Measurements from ENCODE around the gene GOT1.

The GOT1 gene

GRCh38 chr10:99425204-99425603 is 5.2 kb downstream of the GOT1 start:
- peaks cover 8 to 17% of the 10 kb centered on the region in 2 donors for H3K4me1 Mint-ChIP-seq
- no peak overlapping the region for H3K27ac Mint-ChIP-seq
- ATAC-seq (replicated peaks) (no peak), DNase-seq (no peak)
- peaks cover 25 to 34% of the 10 kb centered on the region in 2 donors for H3K36me3 Mint-ChIP-seq
- no peak overlapping the region for H3K4me3 Mint-ChIP-seq
- no peaks in the 10 kb centered on the region for H3K9me3 Mint-ChIP-seq
- no peaks in the 10 kb centered on the region for H3K27me3 Mint-ChIP-seq

GRCh38 chr10:99424656-99425055 is 5.8 kb downstream of the GOT1 start:
- Mint-ChIP-seq H3K4me1 (peaks cover 4 to 11% of the 10 kb centered on the region in 2 donors), H3K36me3 (peaks cover 26 to 39% of the 10 kb centered on the region in 2 donors), H3K27me3 (no peaks in the 10 kb centered on the region), H3K4me3 (no peak overlapping the region), H3K27ac (no peak overlapping the region), H3K9me3 (no peaks in the 10 kb centered on the region)
- no peak for ATAC-seq (replicated peaks)
- DNase-seq, result no peak

GRCh38 chr10:99422529-99423096 is 7.8 kb downstream of the GOT1 start:
- Mint-ChIP-seq H3K4me1 (no peaks in the 10 kb centered on the region), H3K27ac (no peak overlapping the region), H3K27me3 (no peaks in the 10 kb centered on the region), H3K36me3 (peaks cover 36 to 53% of the 10 kb centered on the region in 2 donors), H3K9me3 (no peaks in the 10 kb centered on the region), H3K4me3 (no peak overlapping the region)
- ATAC-seq (replicated peaks) (no peak), DNase-seq (no peak)

- no peak for DNase-seq
- Mint-ChIP-seq H3K9me3 (no peaks in the 10 kb centered on the region), H3K4me3 (no peak overlapping the region), H3K4me1 (peaks cover 2 to 3% of the 10 kb centered on the region in 2 donors), H3K27me3 (no peaks in the 10 kb centered on the region), H3K27ac (no peak overlapping the region), H3K36me3 (peaks cover 41 to 58% of the 10 kb centered on the region in 2 donors)
- ATAC-seq (replicated peaks), result no peak
Measured at GRCh38 chr10:99421233-99421739, 9.1 kb downstream of the GOT1 start.

GRCh38 chr10:99419688-99420087 is 10.7 kb downstream of the GOT1 start:
- ATAC-seq (replicated peaks) (no peak), DNase-seq (no peak)
- Mint-ChIP-seq H3K27ac (no peak overlapping the region), H3K27me3 (no peaks in the 10 kb centered on the region), H3K9me3 (peaks cover 0 to 3% of the 10 kb centered on the region in 2 donors), H3K4me3 (no peak overlapping the region), H3K4me1 (peaks cover 7 to 12% of the 10 kb centered on the region in 2 donors), H3K36me3 (peaks cover 41 to 60% of the 10 kb centered on the region in 2 donors)

GRCh38 chr10:99418910-99419624 is 11.4 kb downstream of the GOT1 start:
- Mint-ChIP-seq H3K9me3 (peaks cover 0 to 3% of the 10 kb centered on the region in 2 donors), H3K4me1 (peaks cover 7 to 18% of the 10 kb centered on the region in 2 donors), H3K27ac (no peak overlapping the region), H3K27me3 (no peaks in the 10 kb centered on the region), H3K36me3 (peaks cover 45 to 64% of the 10 kb centered on the region in 2 donors), H3K4me3 (no peak overlapping the region)
- ATAC-seq (replicated peaks) (no peak), DNase-seq (no peak)

- H3K4me3 Mint-ChIP-seq, result no peak overlapping the region
- DNase-seq (no peak), ATAC-seq (replicated peaks) (no peak)
- peaks cover 11 to 19% of the 10 kb centered on the region in 2 donors for H3K4me1 Mint-ChIP-seq
- H3K9me3 Mint-ChIP-seq, result peaks cover 0 to 3% of the 10 kb centered on the region in 2 donors
- H3K27me3 Mint-ChIP-seq, result no peaks in the 10 kb centered on the region
- peaks cover 32 to 57% of the 10 kb centered on the region in 2 donors for H3K36me3 Mint-ChIP-seq
- no peak overlapping the region for H3K27ac Mint-ChIP-seq
Measured at GRCh38 chr10:99412099-99412498, 18.3 kb downstream of the GOT1 start.

GRCh38 chr10:99411546-99411945 is 18.9 kb downstream of the GOT1 start:
- Mint-ChIP-seq H3K27me3 (no peaks in the 10 kb centered on the region), H3K4me1 (peaks cover 10 to 19% of the 10 kb centered on the region in 2 donors), H3K9me3 (peaks cover 0 to 3% of the 10 kb centered on the region in 2 donors), H3K36me3 (peaks cover 34 to 62% of the 10 kb centered on the region in 2 donors), H3K4me3 (no peak overlapping the region), H3K27ac (no peak overlapping the region)
- ATAC-seq (replicated peaks), result no peak
- DNase-seq, result no peak

GRCh38 chr10:99410876-99411275 is 19.5 kb downstream of the GOT1 start:
- no peak overlapping the region for H3K27ac Mint-ChIP-seq
- peaks cover 31 to 60% of the 10 kb centered on the region in 2 donors for H3K36me3 Mint-ChIP-seq
- no peaks in the 10 kb centered on the region for H3K27me3 Mint-ChIP-seq
- DNase-seq, result no peak
- H3K4me3 Mint-ChIP-seq, result no peak overlapping the region
- no peaks in the 10 kb centered on the region for H3K9me3 Mint-ChIP-seq
- ATAC-seq (replicated peaks), result no peak
- H3K4me1 Mint-ChIP-seq, result peaks cover 4 to 12% of the 10 kb centered on the region in 2 donors

GRCh38 chr10:99410146-99410545 is 20.3 kb downstream of the GOT1 start:
- DNase-seq (no peak), ATAC-seq (replicated peaks) (no peak)
- H3K27ac Mint-ChIP-seq, result no peak overlapping the region
- no peaks in the 10 kb centered on the region for H3K27me3 Mint-ChIP-seq
- H3K36me3 Mint-ChIP-seq, result peaks cover 32 to 59% of the 10 kb centered on the region in 2 donors
- peaks cover 3 to 7% of the 10 kb centered on the region in 2 donors for H3K4me1 Mint-ChIP-seq
- no peak overlapping the region for H3K4me3 Mint-ChIP-seq
- H3K9me3 Mint-ChIP-seq, result no peaks in the 10 kb centered on the region

GRCh38 chr10:99406149-99406548 is 24.3 kb downstream of the GOT1 start:
- no peaks in the 10 kb centered on the region for H3K27me3 Mint-ChIP-seq
- H3K9me3 Mint-ChIP-seq, result no peaks in the 10 kb centered on the region
- peaks cover 40 to 56% of the 10 kb centered on the region in 2 donors for H3K36me3 Mint-ChIP-seq
- DNase-seq (no peak), ATAC-seq (replicated peaks) (no peak)
- no peak overlapping the region for H3K4me3 Mint-ChIP-seq
- H3K4me1 Mint-ChIP-seq, result peaks cover 12 to 15% of the 10 kb centered on the region in 2 donors
- no peak overlapping the region for H3K27ac Mint-ChIP-seq

GRCh38 chr10:99403674-99404073 is 26.8 kb downstream of the GOT1 start:
- Mint-ChIP-seq H3K4me1 (peaks cover 12 to 15% of the 10 kb centered on the region in 2 donors), H3K9me3 (no peaks in the 10 kb centered on the region), H3K27me3 (no peaks in the 10 kb centered on the region), H3K4me3 (no peak overlapping the region), H3K27ac (no peak overlapping the region), H3K36me3 (peaks cover 35 to 47% of the 10 kb centered on the region in 2 donors)
- ATAC-seq (replicated peaks) (peak; percentile 53 to 64), DNase-seq (no peak)

GRCh38 chr10:99399664-99400063 is 30.8 kb downstream of the GOT1 start:
- Mint-ChIP-seq H3K4me1 (peaks cover 11 to 12% of the 10 kb centered on the region in 2 donors), H3K36me3 (peaks cover 28 to 39% of the 10 kb centered on the region in 2 donors)

GRCh38 chr10:99396471-99396870 is 34.0 kb downstream of the GOT1 start:
- H3K9me3 Mint-ChIP-seq, result no peaks in the 10 kb centered on the region
- H3K4me3 Mint-ChIP-seq, result no peak overlapping the region
- DNase-seq, result no peak
- H3K4me1 Mint-ChIP-seq, result peaks cover 1 to 6% of the 10 kb centered on the region in 2 donors
- H3K36me3 Mint-ChIP-seq, result peaks cover 10 to 21% of the 10 kb centered on the region in 2 donors
- no peak overlapping the region for H3K27ac Mint-ChIP-seq
- ATAC-seq (replicated peaks), result no peak
- no peaks in the 10 kb centered on the region for H3K27me3 Mint-ChIP-seq

More at GRCh38 chr10:99399664-99400063, 30.8 kb downstream of the GOT1 start:
- no peak overlapping the region for H3K27ac Mint-ChIP-seq
- H3K27me3 Mint-ChIP-seq, result no peaks in the 10 kb centered on the region
- no peak overlapping the region for H3K4me3 Mint-ChIP-seq
- DNase-seq (no peak), ATAC-seq (replicated peaks) (no peak)
- H3K9me3 Mint-ChIP-seq, result no peaks in the 10 kb centered on the region
